Endodermal cell (in vitro differentiated cells): ENCODE measurements around the gene KLHDC10. TPM values are rescaled to one million over a fixed set of nuclear protein-coding genes. Genes with fewer than 3 reads are reported as not detected.

ENCODE experiments used
- DNase-seq: peaks from one replicate; pipeline ENCODE4 v3.0.0-alpha.2; 2017
- H3K27ac ChIP-seq: 2 replicates; pipeline ENCODE4 v1.5.1; 2013; ENCODE audit warnings: mild to moderate bottlenecking, low read depth, low read length, moderate library complexity
- H3K27me3 ChIP-seq: 2 replicates; pipeline ENCODE4 v1.6.1; 2013; ENCODE audit warnings: mild to moderate bottlenecking, low read length, moderate library complexity; ENCODE audit not compliant: insufficient read depth, control insufficient read depth, poor library complexity, severe bottlenecking
- H3K36me3 ChIP-seq: 2 replicates; pipeline ENCODE4 v1.7.0; 2013; ENCODE audit warnings: mild to moderate bottlenecking, low read length, moderate library complexity; ENCODE audit not compliant: control insufficient read depth, insufficient read depth
- H3K4me1 ChIP-seq: one replicate; pipeline ENCODE4 v1.7.0; 2013; ENCODE audit warnings: low read length; ENCODE audit not compliant: control insufficient read depth, insufficient read depth
- H3K4me3 ChIP-seq: 2 replicates; pipeline ENCODE4 v1.5.1; 2013; ENCODE audit warnings: mild to moderate bottlenecking, low read length, moderate library complexity
- H3K9ac ChIP-seq: 2 replicates; pipeline ENCODE4 v1.6.1; 2013; ENCODE audit warnings: mild to moderate bottlenecking, low read length, moderate library complexity; ENCODE audit not compliant: poor library complexity, severe bottlenecking; ENCODE audit errors: extremely low read depth
- H3K9me3 ChIP-seq: 2 replicates; pipeline ENCODE4 v1.6.1; 2013; ENCODE audit warnings: mild to moderate bottlenecking, low read length, moderate library complexity; ENCODE audit not compliant: control insufficient read depth
- H3K27ac Mint-ChIP-seq: 2 replicates; pipeline ENCODE4 v1.8.0; 2020; ENCODE audit warnings: mixed read lengths
- H3K27me3 Mint-ChIP-seq: 2 replicates; pipeline ENCODE4 v1.8.0; 2021; ENCODE audit warnings: mild to moderate bottlenecking, mixed read lengths; ENCODE audit not compliant: insufficient read depth
- H3K36me3 Mint-ChIP-seq: 2 replicates; pipeline ENCODE4 v1.8.0; 2020; ENCODE audit warnings: low read depth, mixed read lengths
- H3K4me1 Mint-ChIP-seq: 2 replicates; pipeline ENCODE4 v1.8.0; 2020; ENCODE audit warnings: mixed read lengths
- H3K4me3 Mint-ChIP-seq: 2 replicates; pipeline ENCODE4 v1.8.0; 2020; ENCODE audit warnings: mild to moderate bottlenecking, moderate library complexity, mixed read lengths
- H3K9me3 Mint-ChIP-seq: 2 replicates; pipeline ENCODE4 v1.8.0; 2020; ENCODE audit warnings: mild to moderate bottlenecking, mixed read lengths
- CTCF ChIP-seq: fragments of 200-600 bp; sonication (generic); conservative IDR thresholded peaks from 2 replicates; pipeline ENCODE4 v1.5.0; 2021; ENCODE audit warnings: antibody characterized with exemption, mild to moderate bottlenecking
- WGBS, 2 experiments: methylation state at CpG; one replicate each; pipeline versions ENCODE4 v1.1.5 to v1.1.7; 2013; ENCODE audit warnings: missing lambda C conversion rate in 2 of 2, mixed read lengths in 1 of 2; ENCODE audit not compliant: insufficient coverage in 1 of 2, insufficient read length in 1 of 2; 5-methylcytosine and 5-hydroxymethylcytosine counted together
- total RNA-seq, 2 donors: library from RNA; stranded (reverse); fragmentation: NEBNext Ultra II Directional in 1 of 2; extraction: Animal tissue kit (Norgen Biotek cat#: 25700) in 1 of 2; gene quantifications; 2 replicates in 1 of 2; 3 replicates in 1 of 2; pipeline ENCODE4 v1.2.1, GENCODE V29; 2021

The KLHDC10 gene
- total RNA-seq, 2 donors from 2014 or later = 20.6 to 22.2 TPM

DNA sequence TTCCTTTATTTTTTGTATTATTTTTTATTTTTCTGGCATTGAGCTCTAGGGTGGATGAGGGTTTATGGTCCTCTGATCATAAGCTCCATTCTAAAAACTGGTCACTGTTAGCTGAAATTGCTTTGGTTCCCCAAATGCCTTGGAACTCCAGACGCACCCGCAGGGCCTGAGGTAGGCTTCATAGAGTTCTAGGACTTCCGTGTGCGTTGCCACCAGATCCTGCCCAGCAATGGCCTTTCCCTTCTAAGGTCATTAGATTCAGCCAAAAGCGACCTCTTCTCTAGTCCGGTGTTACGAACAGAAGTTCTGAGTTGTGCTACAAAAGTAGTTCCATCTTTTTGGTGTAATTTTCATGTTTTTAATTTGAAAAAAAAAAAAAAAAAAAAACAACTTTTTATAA is 64.4 kb downstream of the KLHDC10 start:
- Mint-ChIP-seq H3K36me3 (peaks cover 25% of the 10 kb centered on the region), H3K4me3 (no peak overlapping the region), H3K9me3 (no peaks in the 10 kb centered on the region), H3K27ac (no peak overlapping the region), H3K27me3 (peaks cover 5% of the 10 kb centered on the region), H3K4me1 (peaks cover 11% of the 10 kb centered on the region)
- Histone ChIP-seq H3K27ac (no peak overlapping the region), H3K4me3 (no peak overlapping the region), H3K9me3 (no peaks in the 10 kb centered on the region), H3K9ac (no peak overlapping the region), H3K4me1 (peaks cover 10% of the 10 kb centered on the region), H3K36me3 (peaks cover 28% of the 10 kb centered on the region), H3K27me3 (no peaks in the 10 kb centered on the region)
- WGBS, 2 experiments = 98% methylated on average over 4 to 7 of the region's 7 CpGs
- DNase-seq = no peak
- no peak for TF ChIP-seq CTCF

- Histone ChIP-seq H3K36me3 (peaks cover 23% of the 10 kb centered on the region), H3K9ac (no peak overlapping the region), H3K27ac (no peak overlapping the region), H3K9me3 (no peaks in the 10 kb centered on the region), H3K4me1 (peaks cover 10% of the 10 kb centered on the region), H3K27me3 (no peaks in the 10 kb centered on the region), H3K4me3 (no peak overlapping the region)
- Mint-ChIP-seq H3K4me3 (no peak overlapping the region), H3K36me3 (peaks cover 26% of the 10 kb centered on the region), H3K9me3 (no peaks in the 10 kb centered on the region), H3K27ac (no peak overlapping the region), H3K27me3 (peaks cover 12% of the 10 kb centered on the region), H3K4me1 (peaks cover 11% of the 10 kb centered on the region)
- TF ChIP-seq CTCF = no peak
- WGBS, 2 experiments = 90 to 96% methylated on average over 4 to 9 of the region's 10 CpGs
- DNase-seq = no peak
Measured at GRCh38 chr7:130135208-130136205, 65.2 kb downstream of the KLHDC10 start.

DNA sequence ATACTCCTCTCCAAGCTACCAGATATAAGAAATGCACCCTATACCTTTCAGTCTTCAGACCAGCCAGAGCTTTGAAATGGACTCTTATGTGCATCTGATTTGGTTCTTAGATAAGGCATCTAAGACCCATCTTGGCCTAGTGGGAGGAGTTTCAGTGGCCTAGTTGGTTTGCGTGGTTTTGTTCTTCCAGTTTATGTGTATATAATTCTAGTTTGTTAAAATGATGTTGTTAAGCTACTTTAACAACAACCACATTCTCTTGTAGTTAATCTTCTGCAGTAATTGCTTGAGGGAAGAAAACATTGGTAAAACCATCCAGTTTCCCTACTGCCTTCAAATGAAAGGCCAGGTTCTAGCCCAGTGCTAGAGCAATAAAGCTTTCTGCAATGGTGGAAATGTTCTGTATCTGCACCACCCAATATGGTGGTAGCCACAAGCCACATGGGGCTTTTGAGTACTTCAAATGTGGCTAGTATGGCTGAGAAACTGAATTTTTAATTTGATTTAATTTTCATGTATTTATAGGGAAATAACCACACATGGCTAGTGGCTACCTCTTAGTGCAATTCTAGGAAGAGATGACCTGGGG is 66.3 kb downstream of the KLHDC10 start:
- H3K27me3 ChIP-seq = no peaks in the 10 kb centered on the region
- H3K27ac Mint-ChIP-seq = no peak overlapping the region
- no peak for TF ChIP-seq CTCF
- peaks cover 19% of the 10 kb centered on the region for H3K36me3 ChIP-seq
- H3K4me3 ChIP-seq = no peak overlapping the region
- no peak for DNase-seq
- H3K36me3 Mint-ChIP-seq = peaks cover 23% of the 10 kb centered on the region
- no peak overlapping the region for H3K27ac ChIP-seq
- H3K27me3 Mint-ChIP-seq = peaks cover 15% of the 10 kb centered on the region
- no peaks in the 10 kb centered on the region for H3K9me3 ChIP-seq
- H3K4me1 Mint-ChIP-seq = peaks cover 13% of the 10 kb centered on the region
- H3K4me3 Mint-ChIP-seq = no peak overlapping the region
- H3K9me3 Mint-ChIP-seq = no peaks in the 10 kb centered on the region
- WGBS, 2 experiments = 100% methylated on average over 1 of the region's 1 CpG; no CpG with 5 or more reads in 1 of the 2 experiments
- H3K4me1 ChIP-seq = peaks cover 13% of the 10 kb centered on the region
- no peak overlapping the region for H3K9ac ChIP-seq
